ENCODE results near the gene RNF149.

- TF ChIP-seq CTCF (IDR thresholded peaks at IDR 0.05) (no peak), REST (IDR thresholded peaks at IDR 0.05) (no peak), EP300 (IDR thresholded peaks at IDR 0.05) (no peak), POLR2AphosphoS2 (conservative IDR thresholded peaks at IDR 0.05; ENCODE audit: low read length) (no peak), HMGXB4 (CRISPR knock-in tag; IDR thresholded peaks at IDR 0.05; ENCODE audit: borderline replicate concordance) (no peak)
These were observed 17.8 kb downstream of the RNF149 start for GRCh38 chr2:101290711-101291110.
